ENCODE results near the gene RHOG.

GRCh38 chr11:3825473-3826154 is 15.1 kb downstream of the RHOG start:
- TF ChIP-seq CTCF (IDR thresholded peaks at IDR 0.05; ENCODE audit: low read depth, low read length), result no peak
- no peak for TF ChIP-seq EZH2phosphoT487 (IDR thresholded peaks at IDR 0.05; ENCODE audit: low read depth)
